NCI-H226 (cell line): ENCODE data around the gene HASPIN.
"Not testable (repeated sequence)": the region's sequence is repeated elsewhere in the genome, so short reads cannot be mapped to it uniquely, and the experiment has no call there.

ENCODE experiments used
- DNase-seq: peaks from one replicate; pipeline ENCODE4 v3.0.0-alpha.2; 2015

HASPIN gene

DNA sequence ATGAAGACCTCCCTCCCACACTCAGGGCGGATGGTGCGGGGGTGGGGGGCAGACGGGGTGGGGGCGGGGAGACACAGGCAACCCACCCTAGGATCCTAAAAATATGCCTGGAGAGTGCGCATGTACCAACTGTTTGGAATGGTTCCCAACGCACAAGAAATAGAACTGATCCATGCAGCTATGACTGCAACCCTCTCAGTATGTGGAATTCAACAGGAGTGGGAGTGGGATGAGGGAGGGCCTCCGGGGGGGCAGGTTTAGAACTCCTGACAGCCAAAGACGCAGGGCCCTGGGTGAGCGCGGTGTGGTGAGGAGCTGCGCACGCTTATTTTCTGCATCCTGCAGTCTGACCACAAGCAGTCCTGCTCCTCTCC lies 26.6 kb upstream of the HASPIN start:
- DNase-seq = no peak

- DNase-seq = no peak
Measured at GRCh38 chr17:3698139-3698538, 25.6 kb upstream of the HASPIN start.

- no peak for DNase-seq
Measured at GRCh38 chr17:3699951-3700350, 23.8 kb upstream of the HASPIN start.

DNA sequence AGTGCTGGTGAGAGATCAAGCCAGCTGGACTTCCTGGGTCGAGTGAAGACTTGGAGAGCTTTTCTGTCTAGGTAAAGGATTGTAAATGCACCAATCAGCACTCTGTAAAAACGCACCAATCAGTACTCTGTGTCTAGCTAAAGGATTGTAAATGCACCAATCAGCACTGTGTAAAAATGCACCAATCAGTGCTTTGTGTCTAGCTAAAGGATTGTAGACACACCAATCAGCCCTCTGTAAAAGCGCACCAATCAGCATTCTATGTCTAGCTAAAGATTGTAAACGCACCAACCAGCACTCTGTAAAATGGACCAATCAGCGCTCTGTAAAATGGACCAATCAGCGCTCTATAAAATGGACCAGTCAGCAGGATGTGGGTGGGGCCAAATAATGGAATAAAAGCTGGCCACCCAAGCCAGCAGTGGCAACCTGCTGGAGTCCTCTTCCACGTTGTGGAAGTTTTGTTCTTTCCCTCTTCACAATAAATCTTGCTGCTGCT lies 21.6 kb upstream of the HASPIN start:
- DNase-seq = not testable (repeated sequence)

DNA sequence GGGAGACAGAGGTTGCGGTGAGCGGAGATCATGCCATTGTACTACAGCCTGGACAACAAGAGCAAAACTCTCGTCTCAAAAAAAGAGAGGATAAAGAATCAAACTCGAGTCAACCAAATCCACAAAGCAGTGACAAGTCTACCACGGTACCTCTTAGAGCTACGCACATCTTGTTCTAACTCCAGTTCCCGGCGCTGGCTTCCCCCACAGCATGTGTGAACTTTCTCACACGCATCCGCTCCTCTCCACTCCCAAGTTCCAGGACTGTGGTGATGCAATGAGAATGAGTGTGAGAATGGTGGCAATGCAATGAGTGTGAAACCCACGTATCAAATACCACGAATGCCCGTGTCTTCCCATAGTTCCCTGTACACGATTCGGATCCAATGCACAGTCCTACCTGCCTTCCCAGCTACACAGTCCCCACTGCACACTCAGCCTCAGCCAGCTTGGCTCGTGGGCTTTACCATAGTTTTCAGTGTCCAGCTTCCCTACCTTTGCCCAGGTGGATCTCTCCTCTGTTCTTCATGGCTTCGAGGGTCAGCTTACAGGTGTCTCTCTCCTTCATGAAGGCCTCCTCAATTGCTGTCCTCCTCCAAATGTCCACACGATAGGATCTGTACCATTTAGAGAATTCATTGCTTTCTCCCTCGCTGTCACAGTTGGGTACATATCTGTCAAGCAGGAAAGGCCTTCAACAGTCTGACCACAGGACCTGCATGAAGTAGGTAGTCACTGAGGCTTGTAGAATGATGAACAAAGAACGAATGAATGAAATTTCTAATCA lies 18.6 kb upstream of the HASPIN start:
- DNase-seq = no peak

DNA sequence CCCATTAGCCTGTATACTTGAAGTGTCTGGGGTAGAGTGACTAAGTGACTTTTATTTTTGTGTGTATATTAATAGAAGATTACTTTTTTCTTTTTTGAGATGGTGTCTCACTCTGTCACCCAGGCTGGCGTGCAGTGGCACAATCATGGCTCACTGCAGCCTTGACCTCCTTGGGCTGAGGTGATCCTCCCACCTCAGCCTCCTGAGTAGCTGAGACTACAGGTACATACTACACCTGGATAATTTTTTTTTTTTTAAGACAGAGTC lies 18.1 kb upstream of the HASPIN start:
- DNase-seq = not testable (repeated sequence)

- DNase-seq = no peak
Measured at GRCh38 chr17:3708366-3708765, 15.3 kb upstream of the HASPIN start.

DNA sequence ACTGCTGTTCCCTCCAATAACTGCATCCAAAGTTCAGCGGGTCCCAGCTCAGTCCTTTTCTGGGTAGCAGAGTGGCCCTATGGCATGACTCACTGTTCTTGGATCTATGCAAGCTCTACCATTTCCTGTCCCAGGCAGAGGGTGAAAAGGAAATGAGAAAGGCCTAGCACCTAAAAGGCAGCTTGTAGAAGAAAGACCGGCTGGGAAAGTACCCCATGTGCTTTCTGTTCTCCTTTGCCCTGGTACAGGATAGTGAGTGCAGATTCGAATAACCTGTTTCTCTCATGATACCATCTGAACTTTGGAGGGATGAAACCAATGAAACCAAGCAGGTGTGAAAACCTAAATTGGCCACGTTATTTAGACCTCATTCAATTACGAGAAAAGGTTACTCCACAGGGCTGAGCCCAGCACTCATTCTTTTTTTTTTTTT lies 12.7 kb upstream of the HASPIN start:
- DNase-seq = peak; percentile 51

- no peak for DNase-seq
Measured at GRCh38 chr17:3712811-3713463, 10.8 kb upstream of the HASPIN start.

DNA sequence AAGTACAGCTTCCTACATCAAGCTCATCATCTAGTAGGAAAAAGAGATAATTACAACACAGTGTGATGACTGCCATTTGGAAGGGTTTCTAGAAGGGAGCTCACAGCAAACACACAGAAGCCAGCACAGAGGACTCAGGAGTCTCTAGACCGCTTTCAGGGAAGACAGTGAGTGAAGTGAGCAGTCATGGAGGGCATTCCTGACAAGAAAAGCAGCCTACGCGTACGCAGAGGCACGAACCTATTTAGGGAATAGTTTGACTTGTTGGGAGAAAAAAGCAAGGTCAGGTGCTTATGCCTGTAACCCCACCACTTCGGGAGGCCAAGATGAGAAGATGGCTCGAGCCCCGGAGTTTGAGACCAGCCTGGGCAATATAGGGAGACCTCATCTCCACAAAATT lies 8.4 kb upstream of the HASPIN start:
- no peak for DNase-seq

GRCh38 chr17:3718201-3718600 lies 5.5 kb upstream of the HASPIN start:
- DNase-seq = no peak

- DNase-seq = no peak
Measured at GRCh38 chr17:3719265-3719664, 4.4 kb upstream of the HASPIN start.

- no peak for DNase-seq
Measured at GRCh38 chr17:3722716-3723115, 987 bp upstream of the HASPIN start.

- DNase-seq = no peak
Measured at GRCh38 chr17:3723188-3723555, 531 bp upstream of the HASPIN start.

GRCh38 chr17:3724378-3725077 lies 825 bp downstream of the HASPIN start:
- no peak for DNase-seq

GRCh38 chr17:3727041-3727440 lies 3.3 kb downstream of the HASPIN start:
- DNase-seq = no peak

DNA sequence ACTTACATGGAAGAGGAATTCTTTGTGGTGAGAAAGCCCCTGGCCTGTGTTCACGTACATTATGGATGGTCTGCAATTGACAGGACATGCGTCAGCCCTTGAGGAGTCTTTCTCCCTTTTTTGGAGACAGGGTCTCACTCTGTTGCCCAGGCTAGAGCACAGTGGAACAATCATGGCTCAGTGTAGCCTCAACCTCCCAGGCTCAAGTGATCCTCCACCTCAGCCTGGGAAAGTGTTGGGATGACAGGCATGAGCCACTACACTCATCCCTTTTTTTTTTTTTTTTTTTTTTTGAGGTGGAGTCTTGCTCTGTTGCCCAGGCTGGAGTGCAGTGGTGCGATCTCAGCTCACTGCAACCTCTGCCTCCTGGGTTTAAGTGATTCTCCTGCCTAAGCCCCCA lies 4.4 kb downstream of the HASPIN start:
- not testable (repeated sequence) for DNase-seq

DNA sequence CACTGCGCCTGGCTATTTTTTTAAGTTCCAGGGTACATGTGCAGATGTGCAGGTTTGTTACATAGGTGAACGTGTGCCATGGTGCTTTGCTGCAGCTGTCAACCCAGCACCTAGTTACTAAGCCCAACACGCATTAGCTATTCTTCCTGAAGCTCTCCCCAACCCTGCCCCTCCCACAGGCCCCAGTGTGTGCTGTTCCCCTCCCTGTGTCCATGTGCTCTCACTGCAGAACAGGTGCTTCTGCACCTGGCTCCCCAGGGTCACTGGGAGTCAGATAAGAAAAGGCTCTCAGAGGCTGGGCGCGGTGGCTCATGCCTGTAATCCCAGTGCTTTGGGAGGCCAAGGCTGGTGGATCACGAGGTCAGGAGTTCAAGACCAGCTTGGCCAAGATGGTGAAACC lies 6.2 kb downstream of the HASPIN start:
- DNase-seq = no peak

DNA sequence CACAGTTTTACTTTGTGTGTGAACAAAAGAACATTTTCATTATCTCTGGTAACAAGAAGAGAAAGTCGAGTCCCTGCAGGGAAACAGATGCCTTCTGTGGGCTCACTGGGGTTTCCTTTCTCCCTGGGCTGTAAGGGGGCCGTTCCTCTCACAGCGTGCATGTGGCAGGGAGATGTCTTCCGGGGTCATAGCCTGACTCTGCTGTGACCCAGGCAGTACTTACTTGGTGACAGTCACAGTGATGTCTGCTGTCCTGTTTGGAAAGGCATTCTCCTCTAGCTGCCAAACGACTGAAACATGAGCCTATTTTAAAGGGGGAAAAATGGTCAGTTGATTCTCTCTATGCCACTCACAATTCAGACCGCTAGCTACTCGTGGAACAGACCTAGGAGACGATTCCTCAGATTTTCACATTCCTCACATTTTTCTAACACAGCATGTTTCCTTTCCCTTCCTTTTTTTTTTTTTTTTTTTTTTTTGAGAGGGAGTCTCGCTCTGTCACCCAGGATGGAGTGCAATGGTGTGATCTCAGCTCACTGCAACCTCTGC lies 7.3 kb downstream of the HASPIN start:
- DNase-seq = no peak

- no peak for DNase-seq
Measured at GRCh38 chr17:3732210-3732621, 8.5 kb downstream of the HASPIN start.

- DNase-seq = not testable (repeated sequence)
Measured at GRCh38 chr17:3734911-3735276, 11.2 kb downstream of the HASPIN start.

GRCh38 chr17:3735515-3735914 lies 11.8 kb downstream of the HASPIN start:
- no peak for DNase-seq

- DNase-seq = no peak
Measured at GRCh38 chr17:3738562-3739295, 15.0 kb downstream of the HASPIN start.
